Superior temporal gyrus (tissue), 1 donor: ENCODE data around the gene LAMC3.
A peak's percentile ranks its signal among the peaks of the same experiment; 100 is the strongest.
"Not testable (repeated sequence)": the region's sequence is repeated elsewhere in the genome, so short reads cannot be mapped to it uniquely, and the experiment has no call there.

ENCODE experiments used
- DNase-seq: peaks from one replicate; pipeline ENCODE4 v3.0.0-alpha.2; 2016; ENCODE audit errors: extremely low spot score

Gene LAMC3

DNA sequence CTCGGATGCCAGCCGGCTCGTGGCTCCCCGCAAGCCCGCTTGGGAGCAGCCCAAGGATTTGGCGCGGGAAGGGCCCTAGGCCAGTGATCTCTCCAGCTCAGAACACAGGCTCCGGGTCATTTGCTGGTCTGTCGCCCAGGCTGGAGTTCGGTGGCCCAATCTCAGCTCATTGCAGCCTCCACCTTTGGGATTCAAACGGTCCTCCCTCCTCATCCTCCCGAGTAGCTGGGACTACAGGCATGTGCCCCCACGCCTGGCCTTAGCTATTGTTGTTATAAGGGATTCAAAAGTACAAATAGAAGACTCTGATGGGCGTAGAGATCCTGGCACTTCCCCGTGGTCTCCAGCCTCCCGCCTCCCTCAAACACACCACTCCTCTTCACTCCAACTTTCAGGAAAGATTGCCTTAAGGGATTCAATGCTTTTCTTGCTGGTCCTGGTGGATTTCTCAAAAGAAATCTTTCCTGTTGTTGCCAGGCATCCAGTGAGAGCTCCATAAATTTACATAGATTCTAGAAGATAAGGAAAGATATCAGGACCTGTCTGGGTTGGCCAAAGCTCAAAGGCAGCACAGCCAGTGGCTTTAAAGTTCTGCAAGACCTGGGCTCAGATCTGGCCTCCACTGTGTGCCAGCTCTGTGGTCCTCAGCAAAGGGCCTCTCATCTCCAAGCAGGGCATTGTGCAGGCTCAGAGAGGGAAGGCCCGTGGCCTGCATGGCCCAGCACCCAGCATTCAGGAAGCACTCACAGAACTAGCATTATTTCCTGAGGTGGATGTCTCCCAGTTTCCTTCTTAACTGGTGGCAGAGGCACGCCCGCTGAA is 88.4 kb downstream of the LAMC3 start:
- no peak for DNase-seq

DNA sequence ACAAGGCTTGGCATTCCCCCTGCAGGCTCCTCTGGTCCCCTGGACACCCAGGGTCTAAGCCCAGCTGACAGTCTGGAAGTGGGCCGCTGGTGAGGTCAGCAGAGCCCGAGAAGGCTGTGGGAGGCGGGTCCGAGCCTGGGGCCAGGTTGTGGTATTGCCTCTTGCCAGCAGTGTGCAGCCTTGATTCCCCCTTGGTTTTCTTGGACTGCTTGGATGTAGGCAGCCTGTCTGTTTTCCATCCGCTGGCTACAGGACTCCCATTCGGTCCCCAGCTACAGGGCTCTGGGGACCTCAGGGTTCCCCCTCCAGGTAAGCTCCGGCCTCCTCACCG is 88.9 kb downstream of the LAMC3 start:
- no peak for DNase-seq

DNA sequence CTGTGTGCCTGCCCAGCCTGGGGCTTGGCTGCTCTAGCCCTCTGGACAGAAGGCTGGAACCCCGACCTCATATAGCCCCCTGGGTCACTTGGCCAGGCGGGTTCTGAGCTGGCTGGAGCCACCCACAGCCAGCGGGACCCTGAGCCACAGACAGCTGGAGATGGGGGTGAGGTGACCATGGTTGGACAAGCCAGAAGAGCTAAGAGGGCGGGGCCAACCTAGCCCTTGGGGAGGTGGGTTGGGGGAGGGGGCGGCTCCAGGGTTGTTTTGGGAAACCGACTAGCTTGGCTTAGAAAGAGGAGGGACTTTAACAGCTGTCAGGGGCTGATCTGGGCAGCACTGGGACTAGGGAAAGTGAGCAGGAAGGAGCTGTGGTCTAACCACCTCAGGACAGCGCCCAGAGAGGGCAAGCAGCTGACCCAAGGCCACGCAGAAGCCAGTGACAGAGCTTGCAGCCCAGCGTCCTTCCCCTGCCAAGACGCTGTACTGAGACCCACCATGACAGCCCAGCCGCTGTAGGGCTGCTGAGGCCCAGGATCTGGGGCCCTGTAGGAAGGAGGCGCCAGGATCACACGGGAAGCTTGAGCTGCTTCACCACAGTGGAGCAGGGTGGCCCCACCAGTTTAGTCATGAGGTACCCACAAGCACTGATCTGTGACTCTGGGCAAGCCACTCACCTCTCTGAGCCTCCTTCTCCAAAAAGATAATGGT is 89.6 kb downstream of the LAMC3 start:
- DNase-seq, result no peak

DNA sequence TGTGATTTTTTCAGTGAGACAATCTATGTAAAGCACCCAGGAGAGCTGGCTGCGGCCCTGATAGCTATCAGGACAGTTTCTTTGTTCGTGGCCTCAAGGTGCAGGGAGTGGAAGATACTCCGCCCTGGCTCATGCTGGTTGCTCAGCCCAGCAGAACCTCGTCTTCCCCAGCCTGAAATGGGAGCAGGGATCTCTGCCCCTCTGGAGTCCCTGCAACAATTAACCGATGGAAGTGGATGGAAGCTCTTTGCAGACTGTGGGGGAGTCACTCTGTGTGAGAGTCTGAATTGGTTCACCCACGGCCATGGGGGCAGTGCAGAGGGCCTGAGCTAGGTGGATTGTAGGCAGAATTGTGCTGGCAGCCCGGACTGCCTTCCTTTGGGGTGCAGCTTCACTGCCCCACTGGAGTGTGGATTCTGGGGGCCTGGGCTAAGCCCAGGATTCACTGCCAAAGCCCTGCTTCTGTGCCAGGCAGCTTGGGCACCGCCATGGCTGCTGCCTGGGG is 90.2 kb downstream of the LAMC3 start:
- no peak for DNase-seq

GRCh38 chr9:131099845-131100244 is 90.9 kb downstream of the LAMC3 start:
- DNase-seq, result not testable (repeated sequence)

GRCh38 chr9:131100445-131100844 is 91.5 kb downstream of the LAMC3 start:
- DNase-seq, result no peak

DNA sequence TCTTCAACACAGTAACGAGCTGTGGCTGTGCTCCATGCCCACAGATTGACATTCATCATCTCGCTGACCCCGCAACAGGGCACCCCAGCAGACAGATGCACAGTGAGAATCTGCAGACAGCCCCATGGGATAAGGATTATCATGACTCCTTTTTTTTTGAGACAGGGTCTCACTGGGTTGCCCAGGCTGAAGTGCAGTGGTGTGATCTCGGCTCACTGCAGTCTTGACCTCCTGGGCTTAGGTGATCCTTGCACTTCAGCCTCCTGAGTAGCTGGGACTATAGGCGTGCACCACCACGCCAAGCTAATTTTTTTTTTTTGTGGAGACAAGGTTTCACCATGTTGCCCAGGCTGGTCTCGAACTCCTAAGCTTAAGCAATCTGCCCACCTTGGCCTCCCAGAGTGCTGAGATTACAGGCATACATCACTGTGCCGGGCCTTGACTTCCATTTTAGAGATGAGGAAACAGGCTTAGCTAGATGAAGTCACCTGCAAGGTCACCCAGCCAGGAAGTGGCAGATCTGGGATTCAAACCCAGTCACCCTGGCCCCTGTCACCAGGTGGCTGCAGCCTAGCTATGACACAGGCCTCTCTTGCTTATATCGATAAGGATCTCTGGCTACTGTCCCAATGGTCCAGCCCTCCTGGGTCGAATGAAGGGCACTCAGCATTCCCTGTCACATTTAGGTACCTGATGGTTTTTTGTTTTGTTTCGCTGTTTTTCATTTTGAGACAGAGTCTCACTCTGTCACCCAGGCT is 92.4 kb downstream of the LAMC3 start:
- DNase-seq, result no peak

GRCh38 chr9:131103024-131103423 is 94.0 kb downstream of the LAMC3 start:
- DNase-seq, result no peak

DNA sequence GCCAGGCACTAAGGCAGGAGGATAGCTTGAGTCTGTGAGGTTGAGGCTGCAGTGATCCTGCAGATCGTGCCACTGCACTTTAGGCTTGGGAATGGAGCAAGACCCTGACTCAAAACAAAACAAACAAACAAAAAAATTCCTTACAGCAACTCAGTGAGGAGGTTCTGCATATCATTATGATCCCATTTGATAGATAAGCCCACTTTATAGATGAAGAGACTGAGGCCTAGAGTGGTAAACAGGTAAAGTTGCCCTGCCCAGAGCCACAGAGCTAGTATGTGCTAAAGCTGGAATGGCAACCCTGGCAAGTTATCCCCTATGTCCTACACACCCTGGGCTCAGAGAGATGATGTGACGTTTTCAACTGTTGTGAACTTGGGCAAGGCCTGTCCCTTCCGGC is 94.6 kb downstream of the LAMC3 start:
- DNase-seq, result no peak

- no peak for DNase-seq
Observed at GRCh38 chr9:131104016-131104740, 95.2 kb downstream of the LAMC3 start.

DNA sequence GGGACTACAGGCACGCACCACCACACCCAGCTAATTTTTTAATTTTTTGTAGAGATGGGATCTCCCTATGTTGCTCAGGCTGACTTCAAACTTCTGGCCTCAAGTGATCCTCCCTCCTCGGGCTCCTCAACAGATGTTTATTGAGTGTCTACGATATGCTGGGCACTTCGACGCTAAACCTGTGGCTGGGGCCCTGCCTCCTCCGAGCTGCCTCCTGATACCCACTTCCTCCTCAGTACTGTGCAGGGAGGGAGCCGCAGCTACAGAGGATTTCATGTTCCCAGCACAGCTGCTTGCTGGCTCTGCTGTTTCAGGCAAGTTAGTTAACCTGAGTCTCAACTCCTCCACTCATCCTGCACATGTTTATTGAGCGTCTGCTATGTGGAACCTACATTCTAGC is 97.0 kb downstream of the LAMC3 start:
- DNase-seq, result no peak

- DNase-seq, result no peak
Observed at GRCh38 chr9:131107760-131108159, 98.8 kb downstream of the LAMC3 start.

DNA sequence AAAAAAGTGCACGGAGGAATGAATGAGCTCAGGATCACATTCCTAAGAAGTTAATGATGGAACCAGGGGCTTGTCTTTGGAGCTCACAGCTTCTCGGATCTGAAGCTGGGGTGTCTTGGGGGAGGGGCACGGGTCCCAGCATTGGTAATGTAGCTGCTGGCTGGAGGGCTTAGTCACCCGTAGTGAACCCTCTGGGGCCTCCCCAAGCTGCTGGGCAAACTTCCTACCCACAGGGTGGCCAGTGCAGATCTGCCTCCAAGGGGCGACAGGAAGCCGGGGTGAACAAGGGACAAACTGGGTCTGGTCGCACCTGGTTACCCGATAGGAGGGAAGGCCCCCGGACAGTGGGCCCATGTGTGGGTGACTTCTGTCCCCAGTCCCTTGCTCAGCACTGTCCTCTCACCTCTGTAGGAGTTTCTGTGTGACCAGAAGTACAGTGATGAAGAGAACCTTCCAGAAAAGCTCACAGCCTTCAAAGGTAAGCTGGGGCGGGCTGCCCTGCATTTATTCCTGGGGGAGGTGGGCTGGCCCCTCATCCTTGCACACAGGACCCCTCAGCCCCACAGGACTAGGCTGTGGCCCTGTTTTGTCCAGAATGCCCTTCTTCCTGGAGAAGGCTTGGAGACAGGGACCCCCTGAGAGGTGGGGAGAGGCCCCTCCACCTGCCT is 102.3 kb downstream of the LAMC3 start:
- DNase-seq, result no peak

- peak; percentile 95 for DNase-seq
Observed at GRCh38 chr9:131111854-131112311, 102.9 kb downstream of the LAMC3 start.

- DNase-seq, result peak; percentile 57
Observed at GRCh38 chr9:131112374-131113154, 103.6 kb downstream of the LAMC3 start.

DNA sequence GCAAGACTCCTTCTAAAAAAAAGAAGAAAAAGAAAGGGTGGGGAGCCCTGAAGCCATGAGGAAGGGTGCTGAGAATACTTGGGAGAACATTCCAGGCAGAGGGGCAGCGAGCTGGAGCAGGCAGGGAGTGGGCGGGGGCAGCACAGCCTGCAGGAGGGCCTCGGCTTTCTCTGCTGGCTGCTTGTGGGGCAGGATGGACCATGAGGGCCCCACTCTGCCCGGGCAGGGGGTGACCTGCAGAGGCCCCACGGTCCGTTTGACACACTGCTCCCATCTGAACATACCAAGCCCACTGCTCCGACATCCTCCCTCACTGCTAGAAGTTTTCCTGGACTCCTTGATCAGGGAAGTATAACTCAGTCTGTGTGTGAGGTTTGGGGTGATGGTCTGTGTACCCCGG is 104.7 kb downstream of the LAMC3 start:
- no peak for DNase-seq

DNA sequence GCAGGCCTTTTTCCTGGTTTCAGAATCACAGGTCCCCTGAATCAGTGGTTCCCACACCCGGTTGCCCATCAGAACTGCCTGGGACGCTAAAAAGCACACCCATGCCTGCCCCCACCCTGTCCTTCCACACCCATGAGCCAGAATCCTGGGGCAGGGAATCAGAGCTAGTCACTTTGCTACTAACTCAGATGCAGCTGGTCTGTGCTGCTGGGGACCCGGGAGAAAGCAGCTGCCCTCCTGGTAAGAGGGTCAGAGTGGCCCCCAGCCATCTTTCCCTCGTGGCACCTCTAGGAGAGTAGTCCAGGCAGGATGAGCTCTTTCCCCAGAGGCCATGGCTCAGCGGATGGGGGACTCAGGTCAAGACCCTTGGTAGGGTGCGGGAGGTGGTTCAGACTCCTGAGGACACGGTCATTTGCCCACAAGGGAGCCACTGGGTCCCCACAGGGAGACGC is 105.1 kb downstream of the LAMC3 start:
- no peak for DNase-seq

GRCh38 chr9:131115360-131115742 is 106.4 kb downstream of the LAMC3 start:
- DNase-seq, result not testable (repeated sequence)

DNA sequence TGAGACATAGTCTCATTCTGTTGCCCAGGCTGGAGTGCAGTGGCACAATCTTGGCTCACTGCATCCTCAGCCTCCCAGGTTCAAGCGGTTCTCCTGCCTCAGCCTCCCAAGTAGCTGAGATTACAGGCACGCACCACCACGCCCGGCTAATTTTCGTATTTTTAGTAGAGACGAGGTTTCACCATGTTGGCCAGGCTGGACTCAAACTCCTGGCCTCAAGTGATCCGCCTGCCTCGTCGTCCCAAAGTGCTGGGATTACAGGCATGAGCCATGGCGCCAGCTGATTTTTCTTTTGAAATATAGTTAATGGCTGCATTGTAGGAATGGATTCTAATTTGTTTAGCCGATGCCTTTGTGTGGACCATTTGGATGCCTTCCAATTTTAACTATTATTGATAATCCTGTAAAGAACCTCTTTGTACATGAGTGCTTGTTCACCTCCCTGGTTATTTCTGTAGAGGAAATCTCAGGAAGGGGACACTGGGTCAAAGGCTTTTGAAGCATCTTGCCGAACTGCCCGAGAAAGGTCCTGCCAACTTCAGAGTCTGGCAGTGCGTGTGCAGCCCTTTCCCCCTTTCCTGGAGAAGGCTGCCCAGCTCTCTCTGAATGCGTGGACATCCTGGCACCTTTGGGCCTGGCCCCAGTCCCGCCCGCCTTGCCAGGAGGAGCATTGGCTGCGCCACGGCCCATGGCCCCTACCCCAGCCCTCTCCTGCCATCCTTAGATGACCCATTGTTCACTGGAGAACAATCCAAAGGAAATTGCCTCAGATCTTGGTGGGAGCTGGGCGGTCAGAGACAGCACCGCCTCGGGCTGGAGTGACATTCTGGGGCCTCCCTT is 107.5 kb downstream of the LAMC3 start:
- DNase-seq, result peak; percentile 43
